Activated CD8-positive, alpha-beta memory T cell treated with anti-CD3 and anti-CD28 coated beads, Interleukin-2, amount 50 U/mL, for 4 hours (primary cell): ENCODE measurements around the gene NAGPA.
"Not testable (repeated sequence)": the region's sequence is repeated elsewhere in the genome, so short reads cannot be mapped to it uniquely, and the experiment has no call there.

Experiments used
- DNase-seq: peaks from one replicate; pipeline ENCODE4 v3.0.0-alpha.2; 2020

Gene NAGPA

GRCh38 chr16:5060073-5060641 lies 26.4 kb upstream of the NAGPA start:
- DNase-seq = no peak

GRCh38 chr16:5059386-5060072 lies 25.8 kb upstream of the NAGPA start:
- no peak for DNase-seq

- DNase-seq = no peak
Observed at GRCh38 chr16:5058476-5058875, 24.7 kb upstream of the NAGPA start.

- DNase-seq = peak; percentile 52
Observed at GRCh38 chr16:5056352-5056751, 22.6 kb upstream of the NAGPA start.

- no peak for DNase-seq
Observed at GRCh38 chr16:5054876-5055865, 21.4 kb upstream of the NAGPA start.

GRCh38 chr16:5046914-5047313 lies 13.2 kb upstream of the NAGPA start:
- no peak for DNase-seq

GRCh38 chr16:5045499-5046115 lies 11.9 kb upstream of the NAGPA start:
- DNase-seq = no peak

GRCh38 chr16:5044581-5044980 lies 10.8 kb upstream of the NAGPA start:
- DNase-seq = not testable (repeated sequence)

- no peak for DNase-seq
Observed at GRCh38 chr16:5044011-5044540, 10.3 kb upstream of the NAGPA start.

GRCh38 chr16:5042574-5043171 lies 8.9 kb upstream of the NAGPA start:
- DNase-seq = no peak

GRCh38 chr16:5041600-5042133 lies 7.9 kb upstream of the NAGPA start:
- DNase-seq = no peak

- DNase-seq = no peak
Observed at GRCh38 chr16:5040451-5040850, 6.7 kb upstream of the NAGPA start.

GRCh38 chr16:5036228-5037156 lies 2.8 kb upstream of the NAGPA start:
- no peak for DNase-seq

GRCh38 chr16:5035909-5036227 lies 2.1 kb upstream of the NAGPA start:
- DNase-seq = no peak

- no peak for DNase-seq
Observed at GRCh38 chr16:5034167-5034523, 410 bp upstream of the NAGPA start.

- no peak for DNase-seq
Observed at GRCh38 chr16:5032748-5033167, 977 bp downstream of the NAGPA start.

- DNase-seq = no peak
Observed at GRCh38 chr16:5031601-5032000, 2.1 kb downstream of the NAGPA start.

- no peak for DNase-seq
Observed at GRCh38 chr16:5030251-5030870, 3.4 kb downstream of the NAGPA start.

GRCh38 chr16:5028950-5029475 lies 4.7 kb downstream of the NAGPA start:
- no peak for DNase-seq

- no peak for DNase-seq
Observed at GRCh38 chr16:5027575-5028235, 6.0 kb downstream of the NAGPA start.
